NCI-H2171 (cell line): ENCODE measurements around the gene ATOH7.
"Not testable (repeated sequence)": the region's sequence is repeated elsewhere in the genome, so short reads cannot be mapped to it uniquely, and the experiment has no call there.

Experiments used
- DNase-seq: peaks from one replicate; lab custom pipeline; 2025; lab: John Stamatoyannopoulos, UW

ATOH7 gene

GRCh38 chr10:68235581-68235980 lies 3.7 kb upstream of the ATOH7 start:
- DNase-seq, result no peak

DNA sequence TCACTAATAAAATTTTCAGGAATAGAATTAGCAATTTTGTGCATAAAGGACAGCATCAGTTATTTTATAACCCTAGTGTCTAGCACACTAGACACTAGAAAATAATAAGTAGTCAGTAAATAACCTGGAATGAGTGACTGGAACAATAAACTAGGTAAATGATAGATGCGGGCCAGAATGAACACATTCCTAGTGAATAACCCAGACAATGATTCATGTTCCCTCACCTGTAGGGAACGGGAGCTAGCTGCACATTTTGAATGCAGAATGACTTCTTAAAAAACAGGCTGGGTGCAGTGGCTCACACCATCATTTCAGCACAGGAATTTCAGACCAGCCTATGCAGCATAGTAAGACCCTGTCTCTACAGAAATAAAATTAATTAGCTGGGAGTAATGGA lies 3.2 kb upstream of the ATOH7 start:
- no peak for DNase-seq

GRCh38 chr10:68233046-68233445 lies 1.1 kb upstream of the ATOH7 start:
- DNase-seq, result no peak

DNA sequence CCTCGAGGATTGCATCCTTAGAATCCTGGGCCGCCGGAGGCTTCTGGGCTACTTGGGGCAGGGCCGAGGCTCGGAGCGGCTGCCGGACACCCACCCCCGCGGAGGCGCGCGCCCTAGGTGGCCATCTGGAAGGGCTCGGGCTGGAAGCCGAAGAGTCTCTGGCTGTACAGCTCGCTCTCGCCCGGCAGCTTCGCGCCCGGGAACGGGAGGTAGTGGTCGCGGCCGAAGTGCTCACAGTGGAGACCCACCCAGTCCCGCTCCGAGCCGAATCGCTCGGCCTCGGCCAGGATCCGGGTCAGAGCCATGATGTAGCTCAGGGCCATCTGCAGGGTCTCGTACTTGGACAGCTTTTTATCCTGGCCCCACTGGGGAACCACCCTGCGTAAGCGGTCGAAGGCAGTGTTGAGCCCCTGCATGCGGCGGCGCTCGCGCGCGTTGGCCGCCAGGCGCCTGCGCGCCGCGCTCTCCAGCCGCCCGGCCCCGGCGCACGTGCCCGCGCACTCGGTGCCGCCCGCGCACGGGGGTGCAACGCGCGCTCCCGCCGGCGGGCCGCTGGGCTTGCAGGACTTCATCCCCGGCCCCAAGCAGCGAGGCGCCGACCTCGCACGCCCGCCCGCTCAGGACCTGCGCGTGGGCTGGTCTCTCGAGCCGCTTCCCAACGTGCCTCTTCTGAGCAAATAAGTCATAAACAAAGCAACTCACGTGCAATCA lies 652 bp downstream of the ATOH7 start:
- no peak for DNase-seq

DNA sequence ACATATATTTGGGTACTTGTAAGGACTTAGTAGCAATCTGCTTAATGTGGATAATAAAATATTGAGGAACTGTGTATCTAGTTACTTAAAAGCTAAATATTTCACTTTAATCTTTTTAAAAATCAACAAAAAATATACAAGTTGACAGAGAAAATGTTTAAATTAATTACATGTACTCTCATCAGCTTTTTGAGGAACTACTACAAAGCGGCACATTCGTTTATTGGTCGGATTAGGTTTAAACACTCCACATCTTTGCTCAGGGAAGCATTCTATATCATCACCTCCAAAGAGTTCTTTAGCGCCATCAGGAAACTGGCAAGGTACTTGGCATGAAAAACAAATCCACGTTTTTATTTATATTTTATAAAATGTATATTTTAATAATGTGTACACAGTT lies 1.6 kb downstream of the ATOH7 start:
- DNase-seq, result no peak

- no peak for DNase-seq
Measured at GRCh38 chr10:68224810-68225209, 7.1 kb downstream of the ATOH7 start.

DNA sequence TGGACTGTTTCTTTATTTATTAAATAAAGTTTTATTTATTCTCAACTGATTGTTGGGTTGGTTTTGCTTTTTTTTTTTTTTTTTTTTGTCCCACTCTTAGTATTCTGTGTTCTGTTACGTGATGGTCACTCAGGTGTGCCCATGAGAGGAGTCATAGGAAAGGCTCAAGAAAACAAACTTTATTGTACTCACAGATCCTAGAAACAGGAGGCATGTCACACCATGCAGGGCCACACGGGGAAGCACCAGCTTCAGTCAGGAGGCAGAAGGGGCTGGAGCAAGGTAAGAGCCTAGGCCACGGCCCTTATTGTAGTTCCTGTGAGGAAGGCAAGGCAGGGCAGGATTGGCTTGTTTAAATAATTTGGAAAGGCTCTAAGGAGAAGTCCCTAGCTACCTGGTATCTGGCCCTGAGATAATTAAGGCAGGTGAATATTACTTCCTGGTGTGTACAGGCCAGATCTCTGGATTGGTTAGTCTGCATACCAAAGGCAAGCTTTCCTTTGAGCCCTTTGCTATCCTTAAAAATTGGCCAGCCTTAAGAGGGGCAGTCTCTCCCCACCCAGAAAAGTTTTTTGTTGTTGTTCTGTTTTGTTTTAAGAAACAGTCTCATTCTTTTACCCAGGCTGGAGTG lies 8.3 kb downstream of the ATOH7 start:
- DNase-seq, result no peak

- no peak for DNase-seq
Measured at GRCh38 chr10:68222391-68222790, 9.5 kb downstream of the ATOH7 start.

DNA sequence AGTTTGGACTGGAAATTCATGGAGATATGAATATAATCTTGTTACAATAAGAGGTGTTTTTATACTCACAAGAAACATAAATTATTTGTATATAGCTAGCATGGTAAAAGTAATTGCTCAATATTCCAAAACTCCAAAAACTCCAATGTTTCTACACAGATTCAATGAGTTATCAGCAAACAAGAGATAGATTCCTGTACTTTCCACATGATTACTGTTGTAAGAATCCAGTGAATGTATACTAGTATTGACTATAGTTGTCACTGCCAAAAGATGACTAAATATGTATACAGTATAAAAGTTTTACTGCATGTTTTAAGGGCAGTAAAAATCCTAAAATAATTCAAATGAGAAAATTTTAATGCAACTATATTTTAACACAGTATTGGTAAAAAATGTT lies 10.7 kb downstream of the ATOH7 start:
- no peak for DNase-seq

DNA sequence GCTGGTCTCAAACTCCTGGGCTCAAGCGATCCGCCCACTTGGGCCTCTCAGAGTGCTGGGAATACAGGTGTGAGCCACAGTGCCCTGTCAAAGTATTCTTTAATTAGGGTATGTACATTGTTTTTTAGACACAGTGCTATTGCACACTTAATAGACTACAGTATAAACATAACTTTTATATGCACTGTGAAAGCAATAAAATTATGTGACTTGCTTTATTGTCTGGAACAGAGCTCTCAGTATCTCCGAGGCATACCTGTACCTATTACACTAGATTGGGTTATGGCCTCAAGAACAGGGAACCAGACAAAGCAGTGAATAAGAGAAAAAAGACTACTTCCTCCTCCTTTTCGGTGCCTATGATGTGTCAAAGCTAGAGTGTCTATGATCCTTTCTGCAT lies 13.1 kb downstream of the ATOH7 start:
- DNase-seq, result no peak

DNA sequence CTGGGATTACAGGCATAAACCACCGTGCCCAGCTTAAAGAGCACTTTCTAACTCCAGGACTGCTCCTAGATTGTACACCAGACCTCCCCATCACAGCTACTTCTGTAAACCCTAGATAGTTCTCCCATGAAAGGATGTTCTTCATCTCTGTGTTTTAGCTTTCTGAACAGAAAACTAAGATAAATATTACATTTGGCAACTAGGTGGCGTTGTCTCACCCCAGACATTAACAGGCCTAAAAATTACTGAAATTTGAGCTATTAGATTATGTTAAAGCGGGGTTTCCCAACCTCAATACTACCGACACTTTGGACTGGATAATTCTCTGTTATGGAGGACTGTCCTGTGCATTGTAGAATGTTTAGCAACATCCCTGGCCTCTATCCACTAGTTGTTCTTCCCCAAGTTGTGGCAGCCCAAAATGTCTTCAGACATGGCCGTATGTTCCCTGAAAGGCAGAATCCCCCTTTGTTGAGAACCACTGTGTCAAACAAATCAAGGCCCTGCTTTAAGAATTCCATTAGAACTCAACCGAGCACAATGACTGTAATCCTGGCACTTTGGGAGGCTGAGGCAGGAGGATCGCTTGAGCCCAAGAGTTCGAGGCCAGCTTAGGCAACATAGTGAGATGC lies 19.1 kb downstream of the ATOH7 start:
- DNase-seq, result no peak

DNA sequence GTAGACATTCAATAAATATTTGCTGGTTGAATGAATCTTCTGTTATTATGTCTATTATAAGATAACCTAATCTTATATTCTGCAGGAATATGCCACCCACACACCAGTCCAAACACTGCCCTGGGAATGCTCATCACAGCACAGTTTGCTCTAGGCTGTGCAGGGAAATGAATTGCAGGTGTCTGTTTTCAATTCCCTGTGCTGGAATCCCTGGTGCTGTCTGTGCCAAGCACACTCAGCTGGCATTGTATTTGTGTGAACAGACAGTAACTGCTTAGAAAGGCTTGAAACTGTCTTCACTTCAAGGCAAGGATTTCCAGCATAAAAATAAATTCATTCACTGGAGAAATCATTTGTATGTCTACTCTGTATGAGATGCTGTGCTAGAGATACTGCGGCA lies 20.2 kb downstream of the ATOH7 start:
- no peak for DNase-seq

- no peak for DNase-seq
Measured at GRCh38 chr10:68208424-68209042, 23.4 kb downstream of the ATOH7 start.

GRCh38 chr10:68202960-68203353 lies 29.0 kb downstream of the ATOH7 start:
- no peak for DNase-seq

GRCh38 chr10:68196701-68197100 lies 35.2 kb downstream of the ATOH7 start:
- DNase-seq, result no peak

DNA sequence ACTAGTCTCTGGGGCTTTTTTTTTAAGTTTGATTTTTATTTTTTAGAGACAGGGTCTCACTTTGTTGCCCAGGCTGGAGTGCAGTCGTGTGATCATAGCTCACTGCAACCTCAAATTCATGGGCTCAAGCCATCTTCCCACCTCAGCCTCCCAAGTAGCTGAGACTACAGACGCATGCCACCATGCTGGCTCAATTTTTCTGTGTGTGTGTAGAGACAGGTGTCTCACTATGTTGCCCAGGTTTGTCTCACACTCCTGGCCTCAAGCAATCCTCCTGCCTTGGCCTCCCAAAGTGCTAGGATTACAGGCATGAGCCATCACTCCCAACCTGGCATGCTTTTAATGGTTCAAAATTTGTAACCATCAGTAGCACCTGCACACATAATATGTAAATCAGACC lies 36.1 kb downstream of the ATOH7 start:
- not testable (repeated sequence) for DNase-seq

DNA sequence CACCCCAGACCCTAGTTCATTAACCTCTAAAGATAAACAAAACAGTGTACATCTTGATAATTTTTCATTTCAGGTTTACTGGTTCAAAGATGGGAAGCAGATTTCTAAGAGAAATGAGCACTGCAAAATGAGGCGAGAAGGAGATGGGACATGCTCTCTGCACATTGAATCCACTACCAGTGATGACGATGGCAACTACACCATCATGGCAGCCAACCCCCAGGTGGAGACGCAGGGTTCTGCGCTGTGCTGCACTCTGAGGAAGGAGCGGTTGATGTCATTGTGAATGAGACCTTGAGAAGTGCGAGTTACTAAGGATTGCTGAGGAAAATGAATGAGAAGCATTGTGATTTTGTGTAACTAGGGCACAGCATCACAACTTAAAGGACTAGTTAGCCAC lies 37.6 kb downstream of the ATOH7 start:
- DNase-seq, result no peak

DNA sequence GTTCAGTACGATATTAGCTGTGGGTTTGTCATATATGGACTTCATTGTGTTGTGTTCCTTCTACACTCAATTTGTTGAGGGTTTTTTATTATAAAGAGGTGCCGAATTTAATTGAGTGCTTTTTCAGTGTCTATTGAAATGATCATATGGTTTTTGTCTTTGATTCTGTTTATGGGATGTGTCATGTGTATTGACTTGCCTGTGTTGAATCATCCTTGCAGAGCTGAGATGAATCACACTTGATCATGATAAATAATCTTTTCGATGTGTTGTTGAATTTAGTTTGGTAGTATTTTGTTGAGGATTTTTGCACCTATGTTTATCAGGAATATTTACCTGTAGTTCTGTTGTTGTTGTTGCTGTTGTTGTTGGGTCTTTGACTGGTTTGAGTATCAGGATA lies 39.8 kb downstream of the ATOH7 start:
- no peak for DNase-seq

GRCh38 chr10:68188835-68189234 lies 43.1 kb downstream of the ATOH7 start:
- no peak for DNase-seq

DNA sequence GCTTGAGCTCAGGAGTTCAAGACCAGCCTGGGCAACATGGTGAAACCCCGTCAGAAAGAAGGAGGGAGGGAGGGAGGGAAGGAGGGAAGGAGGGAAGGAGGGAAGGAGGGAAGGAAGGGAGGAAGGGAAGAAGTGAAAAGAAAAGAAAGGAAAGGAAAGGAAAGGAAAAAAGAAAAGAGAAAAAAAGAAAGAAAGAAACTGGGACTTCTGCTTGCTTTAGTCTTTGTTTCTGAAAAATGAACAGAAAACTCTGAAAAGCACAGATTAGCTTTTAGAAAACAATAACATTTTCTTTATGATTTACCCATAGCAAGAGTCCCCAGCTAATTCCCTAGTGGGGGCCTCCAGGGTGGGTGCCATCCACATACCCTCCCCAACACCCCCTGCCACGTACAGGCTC lies 46.8 kb downstream of the ATOH7 start:
- DNase-seq, result no peak

DNA sequence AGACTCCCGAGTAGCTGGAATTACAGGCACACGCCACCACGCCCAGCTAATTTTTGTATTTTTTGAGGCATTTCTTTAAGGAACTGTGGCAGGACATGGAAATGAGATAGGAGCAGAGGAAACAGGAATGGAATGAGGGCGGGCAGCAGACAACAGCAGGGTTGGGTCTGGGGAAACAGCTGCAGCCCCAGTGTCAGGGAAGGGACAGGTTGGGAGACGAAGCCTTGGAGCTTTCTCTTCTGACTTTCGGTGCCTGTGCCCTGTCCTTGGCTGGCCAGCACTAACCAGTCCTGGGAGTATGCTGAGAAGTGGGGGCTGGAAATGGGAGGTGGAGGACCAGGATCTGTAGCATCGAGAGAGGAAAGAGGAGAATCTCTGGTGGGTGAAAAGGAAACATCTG lies 47.4 kb downstream of the ATOH7 start:
- no peak for DNase-seq
